Measurements from ENCODE around the gene BUD13. TPM values are rescaled to one million over a fixed set of nuclear protein-coding genes. Genes with fewer than 3 reads are reported as not detected.

BUD13 gene
- total RNA-seq, 1 experiment from 2014 or later: 10.4 TPM

GRCh38 chr11:116723511-116723910 lies 49.3 kb downstream of the BUD13 start:
- Mint-ChIP-seq H3K27ac (ENCODE audit: unreplicated experiment) (no peak overlapping the region), H3K4me3 (ENCODE audit: low read depth, unreplicated experiment) (no peak overlapping the region), H3K36me3 (ENCODE audit: insufficient read depth, unreplicated experiment) (no peaks in the 10 kb centered on the region), H3K4me1 (ENCODE audit: low read depth, unreplicated experiment) (no peaks in the 10 kb centered on the region), H3K9me3 (ENCODE audit: low read depth, unreplicated experiment) (no peaks in the 10 kb centered on the region), H3K27me3 (ENCODE audit: unreplicated experiment) (peaks cover 32% of the 10 kb centered on the region)
- DNase-seq: no peak
- CTCF ChIA-PET: no interaction called here
- no TSS peak for BruUV-seq (replicated peaks)
- TF ChIP-seq CTCF (IDR thresholded peaks at IDR 0.05; ENCODE audit: unreplicated experiment): no peak
- intact Hi-C loops (cut with micrococcal nuclease; ENCODE audit: unreplicated experiment): no loop called here

- no peak overlapping the region for H3K4me3 Mint-ChIP-seq (ENCODE audit: low read depth, unreplicated experiment)
- intact Hi-C loops (cut with micrococcal nuclease; ENCODE audit: unreplicated experiment): no loop called here
- no peak overlapping the region for H3K27ac Mint-ChIP-seq (ENCODE audit: unreplicated experiment)
- BruUV-seq (replicated peaks): no TSS peak
- H3K4me1 Mint-ChIP-seq (ENCODE audit: low read depth, unreplicated experiment): no peaks in the 10 kb centered on the region
- DNase-seq: no peak
- H3K27me3 Mint-ChIP-seq (ENCODE audit: unreplicated experiment): peaks cover 32% of the 10 kb centered on the region
- TF ChIP-seq CTCF (IDR thresholded peaks at IDR 0.05; ENCODE audit: unreplicated experiment): no peak
- no peaks in the 10 kb centered on the region for H3K9me3 Mint-ChIP-seq (ENCODE audit: low read depth, unreplicated experiment)
- no peaks in the 10 kb centered on the region for H3K36me3 Mint-ChIP-seq (ENCODE audit: insufficient read depth, unreplicated experiment)
- CTCF ChIA-PET: no interaction called here
These were observed 50.8 kb downstream of the BUD13 start for GRCh38 chr11:116721988-116722387.

- CTCF ChIA-PET: no interaction called here
These were observed 51.9 kb downstream of the BUD13 start for GRCh38 chr11:116720895-116721294.

GRCh38 chr11:116718955-116719501 lies 53.8 kb downstream of the BUD13 start:
- H3K27me3 Mint-ChIP-seq (ENCODE audit: unreplicated experiment): peaks cover 25% of the 10 kb centered on the region
- BruUV-seq (replicated peaks): no TSS peak
- CTCF ChIA-PET: no interaction called here
- intact Hi-C loops (cut with micrococcal nuclease; ENCODE audit: unreplicated experiment): no loop called here
- no peaks in the 10 kb centered on the region for H3K36me3 Mint-ChIP-seq (ENCODE audit: insufficient read depth, unreplicated experiment)
- H3K27ac Mint-ChIP-seq (ENCODE audit: unreplicated experiment): no peak overlapping the region
- no peak for TF ChIP-seq CTCF (IDR thresholded peaks at IDR 0.05; ENCODE audit: unreplicated experiment)
- DNase-seq: no peak
- no peaks in the 10 kb centered on the region for H3K4me1 Mint-ChIP-seq (ENCODE audit: low read depth, unreplicated experiment)
- no peak overlapping the region for H3K4me3 Mint-ChIP-seq (ENCODE audit: low read depth, unreplicated experiment)
- H3K9me3 Mint-ChIP-seq (ENCODE audit: low read depth, unreplicated experiment): no peaks in the 10 kb centered on the region

More at GRCh38 chr11:116720895-116721294, 51.9 kb downstream of the BUD13 start:
- H3K4me3 Mint-ChIP-seq (ENCODE audit: low read depth, unreplicated experiment): no peak overlapping the region
- intact Hi-C loops (cut with micrococcal nuclease; ENCODE audit: unreplicated experiment): no loop called here
- no peaks in the 10 kb centered on the region for H3K4me1 Mint-ChIP-seq (ENCODE audit: low read depth, unreplicated experiment)
- peaks cover 32% of the 10 kb centered on the region for H3K27me3 Mint-ChIP-seq (ENCODE audit: unreplicated experiment)
- H3K36me3 Mint-ChIP-seq (ENCODE audit: insufficient read depth, unreplicated experiment): no peaks in the 10 kb centered on the region
- no peaks in the 10 kb centered on the region for H3K9me3 Mint-ChIP-seq (ENCODE audit: low read depth, unreplicated experiment)
- H3K27ac Mint-ChIP-seq (ENCODE audit: unreplicated experiment): no peak overlapping the region
- TF ChIP-seq CTCF (IDR thresholded peaks at IDR 0.05; ENCODE audit: unreplicated experiment): no peak
- no peak for DNase-seq
- BruUV-seq (replicated peaks): no TSS peak
